ENCODE measurements around the gene MALAT1.

MALAT1 gene

GRCh38 chr11:65548395-65548794 lies 49.5 kb downstream of the MALAT1 start:
- CTCF ChIA-PET, result interaction anchor here (1.2 to 6.0 kb wide), 4 partner anchors 7 to 45 kb away, joined by 3 to 60 read pairs (median 4); partner anchors contain the start of gene FAM89B
- TF ChIP-seq CTCF (IDR thresholded peaks at IDR 0.05; ENCODE audit: insufficient read depth, low read length, missing control alignments), result no peak
- POLR2A ChIA-PET, result interaction anchor here (0.9 kb wide), 1 partner anchor 126 kb away, joined by 3 read pairs; the partner anchor contains the start of gene NEAT1
- no peak overlapping the region for H3K4me3 ChIP-seq (ENCODE audit: low read depth, low read length)
- no peak for DNase-seq (ENCODE audit: low read depth, low spot score)

- CTCF ChIA-PET, result interaction anchor here (1.2 to 6.0 kb wide), 3 partner anchors 8 to 45 kb away, joined by 3 to 60 read pairs (median 5); no protein-coding TSS in a partner anchor
- no peak overlapping the region for H3K4me3 ChIP-seq (ENCODE audit: low read depth, low read length)
- no peak for TF ChIP-seq CTCF (IDR thresholded peaks at IDR 0.05; ENCODE audit: insufficient read depth, low read length, missing control alignments)
- POLR2A ChIA-PET, result no interaction called here
- DNase-seq (ENCODE audit: low read depth, low spot score), result no peak
Measured at GRCh38 chr11:65549096-65549495, 50.3 kb downstream of the MALAT1 start.

GRCh38 chr11:65551572-65552387 lies 52.9 kb downstream of the MALAT1 start:
- POLR2A ChIA-PET, result no interaction called here
- CTCF ChIA-PET, result interaction anchor here (0.8 to 6.0 kb wide), 9 partner anchors 7 to 43 kb away, joined by 3 to 60 read pairs (median 4); no protein-coding TSS in a partner anchor
- no peak for DNase-seq (ENCODE audit: low read depth, low spot score)
- no peak overlapping the region for H3K4me3 ChIP-seq (ENCODE audit: low read depth, low read length)
- peak; percentile 56 for TF ChIP-seq CTCF (IDR thresholded peaks at IDR 0.05; ENCODE audit: insufficient read depth, low read length, missing control alignments)

- DNase-seq (ENCODE audit: low read depth, low spot score), result no peak
- no peak overlapping the region for H3K4me3 ChIP-seq (ENCODE audit: low read depth, low read length)
- POLR2A ChIA-PET, result no interaction called here
- no peak for TF ChIP-seq CTCF (IDR thresholded peaks at IDR 0.05; ENCODE audit: insufficient read depth, low read length, missing control alignments)
- CTCF ChIA-PET, result interaction anchor here (0.8 to 6.0 kb wide), 9 partner anchors 8 to 42 kb away, joined by 3 to 60 read pairs (median 3); no protein-coding TSS in a partner anchor
Measured at GRCh38 chr11:65552388-65552951, 53.6 kb downstream of the MALAT1 start.

GRCh38 chr11:65553301-65554001 lies 54.6 kb downstream of the MALAT1 start:
- H3K4me3 ChIP-seq (ENCODE audit: low read depth, low read length), result no peak overlapping the region
- ChIA-PET POLR2A (no interaction called here), CTCF (interaction anchor here (1.3 to 6.0 kb wide), 2 partner anchors 12 to 27 kb away, joined by 3 to 60 read pairs; no protein-coding TSS in a partner anchor)
- TF ChIP-seq CTCF (IDR thresholded peaks at IDR 0.05; ENCODE audit: insufficient read depth, low read length, missing control alignments), result no peak
- no peak for DNase-seq (ENCODE audit: low read depth, low spot score)
